Astrocyte (in vitro differentiated cells and primary cell): ENCODE data around the gene POLR2J. TPM values are rescaled to one million over a fixed set of nuclear protein-coding genes. Genes with fewer than 3 reads are reported as not detected.

Experiments used
- DNase-seq: peaks from one replicate; pipeline ENCODE4 v3.0.0-alpha.2; 2010; ENCODE audit warnings: low read depth
- FAIRE-seq: peaks from 2 replicates; lab custom pipeline; 2011; peaks lifted over from hg19 to GRCh38; lab: Jason Lieb, UNC
- H2AFZ ChIP-seq: 2 replicates; pipeline ENCODE4 v1.6.0; 2012; ENCODE audit warnings: low read depth, low read length, inconsistent platforms
- H3K27ac ChIP-seq: 2 replicates; pipeline ENCODE4 v1.5.1; 2011; ENCODE audit warnings: low read depth, low read length, inconsistent platforms
- H3K27me3 ChIP-seq: 2 replicates; pipeline ENCODE4 v1.6.0; 2011; ENCODE audit warnings: low read length, inconsistent platforms; ENCODE audit not compliant: insufficient read depth
- H3K36me3 ChIP-seq: 2 replicates; pipeline ENCODE4 v1.5.1; 2011; ENCODE audit warnings: low read length, inconsistent platforms; ENCODE audit not compliant: insufficient read depth
- H3K4me1 ChIP-seq: 2 replicates; pipeline ENCODE4 v1.5.1; 2011; ENCODE audit warnings: low read length, inconsistent platforms; ENCODE audit not compliant: insufficient read depth
- H3K4me2 ChIP-seq: 2 replicates; pipeline ENCODE4 v1.6.0; 2012; ENCODE audit warnings: low read length, inconsistent platforms
- H3K4me3 ChIP-seq: 2 replicates; pipeline ENCODE4 v1.5.1; 2011; ENCODE audit warnings: low read depth, mild to moderate bottlenecking, low read length, inconsistent platforms; ENCODE audit not compliant: insufficient read depth
- H3K79me2 ChIP-seq: 2 replicates; pipeline ENCODE4 v1.6.0; 2012; ENCODE audit warnings: mild to moderate bottlenecking, low read length, inconsistent platforms; ENCODE audit not compliant: insufficient read depth
- H3K9ac ChIP-seq: 2 replicates; pipeline ENCODE4 v1.6.0; 2012; ENCODE audit warnings: mild to moderate bottlenecking, low read length, inconsistent platforms
- H3K9me3 ChIP-seq: 2 replicates; pipeline ENCODE4 v1.5.1; 2012; ENCODE audit warnings: low read depth, mild to moderate bottlenecking, low read length, inconsistent platforms; ENCODE audit not compliant: insufficient read depth
- H4K20me1 ChIP-seq: 2 replicates; pipeline ENCODE4 v1.6.0; 2012; ENCODE audit warnings: low read length, inconsistent platforms; ENCODE audit not compliant: insufficient read depth
- H3K27ac Mint-ChIP-seq: one replicate; pipeline ENCODE4 v1.8.0; 2021; ENCODE audit warnings: mild to moderate bottlenecking, mixed read lengths; ENCODE audit not compliant: unreplicated experiment
- H3K27me3 Mint-ChIP-seq: one replicate; pipeline ENCODE4 v1.8.0; 2021; ENCODE audit warnings: low read depth, mixed read lengths; ENCODE audit not compliant: unreplicated experiment
- H3K36me3 Mint-ChIP-seq: one replicate; pipeline ENCODE4 v1.8.0; 2021; ENCODE audit warnings: low read depth, mixed read lengths; ENCODE audit not compliant: unreplicated experiment
- H3K4me1 Mint-ChIP-seq: one replicate; pipeline ENCODE4 v1.8.0; 2021; ENCODE audit warnings: low read depth, mixed read lengths; ENCODE audit not compliant: unreplicated experiment
- H3K4me3 Mint-ChIP-seq: one replicate; pipeline ENCODE4 v1.8.0; 2021; ENCODE audit warnings: mild to moderate bottlenecking, moderate library complexity, mixed read lengths; ENCODE audit not compliant: unreplicated experiment
- H3K9me3 Mint-ChIP-seq: one replicate; pipeline ENCODE4 v1.8.0; 2021; ENCODE audit warnings: mild to moderate bottlenecking, mixed read lengths; ENCODE audit not compliant: unreplicated experiment
- EZH2 ChIP-seq: IDR thresholded peaks from 2 replicates; pipeline ENCODE4 v1.6.1; 2012; ENCODE audit warnings: mild to moderate bottlenecking, low read length, inconsistent platforms; ENCODE audit not compliant: insufficient read depth
- microRNA-seq: library from miRNA; unstranded; fragments of <30 nt; microRNA quantifications from one replicate; pipeline ENCODE4 v1.2.0, GENCODE V29; 2020
- total RNA-seq: library from RNA; stranded (reverse); gene quantifications from 2 replicates; pipeline ENCODE4 v1.2.1, GENCODE V29; 2021
- TF ChIP-seq, protein P1 (sequence below): IDR thresholded peaks from 2 replicates; pipeline ENCODE4 v1.5.1; 2011; ENCODE audit warnings: low read depth, mild to moderate bottlenecking, inconsistent platforms, low read length, moderate library complexity; ENCODE audit not compliant: insufficient read depth

POLR2J gene
- total RNA-seq, 1 donor from 2014 or later = 41.4 TPM

- no peaks in the 10 kb centered on the region for H3K9me3 ChIP-seq
- no peak overlapping the region for H2AFZ ChIP-seq
- no peak for TF ChIP-seq EZH2
- TF ChIP-seq, protein P1, sequence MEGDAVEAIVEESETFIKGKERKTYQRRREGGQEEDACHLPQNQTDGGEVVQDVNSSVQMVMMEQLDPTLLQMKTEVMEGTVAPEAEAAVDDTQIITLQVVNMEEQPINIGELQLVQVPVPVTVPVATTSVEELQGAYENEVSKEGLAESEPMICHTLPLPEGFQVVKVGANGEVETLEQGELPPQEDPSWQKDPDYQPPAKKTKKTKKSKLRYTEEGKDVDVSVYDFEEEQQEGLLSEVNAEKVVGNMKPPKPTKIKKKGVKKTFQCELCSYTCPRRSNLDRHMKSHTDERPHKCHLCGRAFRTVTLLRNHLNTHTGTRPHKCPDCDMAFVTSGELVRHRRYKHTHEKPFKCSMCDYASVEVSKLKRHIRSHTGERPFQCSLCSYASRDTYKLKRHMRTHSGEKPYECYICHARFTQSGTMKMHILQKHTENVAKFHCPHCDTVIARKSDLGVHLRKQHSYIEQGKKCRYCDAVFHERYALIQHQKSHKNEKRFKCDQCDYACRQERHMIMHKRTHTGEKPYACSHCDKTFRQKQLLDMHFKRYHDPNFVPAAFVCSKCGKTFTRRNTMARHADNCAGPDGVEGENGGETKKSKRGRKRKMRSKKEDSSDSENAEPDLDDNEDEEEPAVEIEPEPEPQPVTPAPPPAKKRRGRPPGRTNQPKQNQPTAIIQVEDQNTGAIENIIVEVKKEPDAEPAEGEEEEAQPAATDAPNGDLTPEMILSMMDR = no peak
- Mint-ChIP-seq H3K27ac (no peak overlapping the region), H3K4me3 (no peak overlapping the region), H3K27me3 (no peaks in the 10 kb centered on the region), H3K36me3 (peaks cover 13% of the 10 kb centered on the region), H3K9me3 (no peaks in the 10 kb centered on the region), H3K4me1 (peaks cover 7% of the 10 kb centered on the region)
- no peaks in the 10 kb centered on the region for H3K27me3 ChIP-seq
- H3K4me2 ChIP-seq = no peak overlapping the region
- no peak overlapping the region for H3K4me3 ChIP-seq
- no peaks in the 10 kb centered on the region for H3K79me2 ChIP-seq
- H3K27ac ChIP-seq = no peak overlapping the region
- H3K4me1 ChIP-seq = no peaks in the 10 kb centered on the region
- H4K20me1 ChIP-seq = peaks cover 18% of the 10 kb centered on the region
- H3K9ac ChIP-seq = no peak overlapping the region
- no peak for FAIRE-seq
- no peak for DNase-seq
- H3K36me3 ChIP-seq = peaks cover 4% of the 10 kb centered on the region
These were observed 53.9 kb downstream of the POLR2J start for GRCh38 chr7:102424787-102425218.

- no peak overlapping the region for H2AFZ ChIP-seq
- Mint-ChIP-seq H3K4me1 (peaks cover 7% of the 10 kb centered on the region), H3K9me3 (no peaks in the 10 kb centered on the region), H3K4me3 (no peak overlapping the region), H3K27ac (no peak overlapping the region), H3K36me3 (peaks cover 16% of the 10 kb centered on the region), H3K27me3 (no peaks in the 10 kb centered on the region)
- no peak overlapping the region for H3K9ac ChIP-seq
- no peak for TF ChIP-seq EZH2
- TF ChIP-seq, protein P1 = no peak
- DNase-seq (no peak), FAIRE-seq (no peak)
- no peak overlapping the region for H3K4me2 ChIP-seq
- peaks cover 24% of the 10 kb centered on the region for H4K20me1 ChIP-seq
- peaks cover 8% of the 10 kb centered on the region for H3K36me3 ChIP-seq
- no peaks in the 10 kb centered on the region for H3K9me3 ChIP-seq
- H3K4me3 ChIP-seq = no peak overlapping the region
- no peak overlapping the region for H3K27ac ChIP-seq
- H3K27me3 ChIP-seq = no peaks in the 10 kb centered on the region
- H3K79me2 ChIP-seq = peaks cover 4% of the 10 kb centered on the region
- H3K4me1 ChIP-seq = no peaks in the 10 kb centered on the region
These were observed 54.6 kb downstream of the POLR2J start for GRCh38 chr7:102424129-102424551.

Small RNA genes within 50 kb of the gene (microRNA-seq; reads per million reads assigned to microRNA genes)
- gene MIR4467 = 3.3 reads per million, percentile 9 among the genes with 10 or more reads in this experiment
- gene MIR5090 = 5.5 reads per million, percentile 23 among the genes with 10 or more reads in this experiment

Other genes starting within 250 kb of the POLR2J start
- 3.4 and 5.6 TPM in 2 replicates for gene SH2B2, start 192.1 kb downstream of the POLR2J start, total RNA-seq
- gene SPDYE6, start 122.5 kb downstream of the POLR2J start, total RNA-seq = not detected in 2 replicates
- gene PRKRIP1, start 82.6 kb downstream of the POLR2J start, total RNA-seq = 35.1 and 37.3 TPM in 2 replicates
- 57.6 and 64.4 TPM in 2 replicates for gene ORAI2, start 45.3 kb downstream of the POLR2J start, total RNA-seq
- gene ALKBH4, start 14.1 kb downstream of the POLR2J start, total RNA-seq = 8.7 and 12.4 TPM in 2 replicates
- gene LRWD1, start 13.9 kb downstream of the POLR2J start, total RNA-seq = 26.2 and 28.5 TPM in 2 replicates
- 1.1 and 1.7 TPM in 2 replicates for gene RASA4B, start 38.9 kb upstream of the POLR2J start, total RNA-seq
- gene UPK3BL2, start 64.8 kb upstream of the POLR2J start, total RNA-seq = 3.3 and 3.4 TPM in 2 replicates
- not detected in 2 replicates for gene SPDYE2, start 72.3 kb upstream of the POLR2J start, total RNA-seq
- 10.0 and 12.2 TPM in 2 replicates for gene POLR2J3, start 93.7 kb upstream of the POLR2J start, total RNA-seq
- gene RASA4, start 137.8 kb upstream of the POLR2J start, total RNA-seq = 5.0 and 7.2 TPM in 2 replicates
- 9.1 and 12.2 TPM in 2 replicates for gene UPK3BL1, start 163.9 kb upstream of the POLR2J start, total RNA-seq
- not detected in 2 replicates for gene SPDYE2B, start 171.4 kb upstream of the POLR2J start, total RNA-seq
- gene POLR2J2, start 192.7 kb upstream of the POLR2J start, total RNA-seq = 3.1 and 3.6 TPM in 2 replicates